PC-3 (cell line): Measurements from ENCODE around the gene DYSF.

Experiments used
- CTCF ChIP-seq: fragments of 300-600 bp; sonication (generic); conservative IDR thresholded peaks from 2 replicates; pipeline ENCODE4 v1.5.1; 2017; ENCODE audit warnings: antibody characterized with exemption, low read depth, mild to moderate bottlenecking, low read length
- EZH2 ChIP-seq: fragments of 300-600 bp; sonication (generic); IDR thresholded peaks from one replicate; pipeline ENCODE4 v1.6.1; 2017; ENCODE audit warnings: antibody characterized with exemption, mild to moderate bottlenecking, low read length; ENCODE audit not compliant: unreplicated experiment

GRCh38 chr2:71468279-71469015 lies 15.1 kb downstream of the DYSF start:
- no peak for TF ChIP-seq CTCF
- TF ChIP-seq EZH2: no peak
